T1000 (cell line): ENCODE results near the gene MACROH2A1.

Experiments
- DNase-seq: peaks from one replicate; lab custom pipeline; 2025; ENCODE audit warnings: mixed read lengths; lab: John Stamatoyannopoulos, UW

MACROH2A1 gene

GRCh38 chr5:135398855-135399793 lies at the start of gene MACROH2A1:
MACROH2A1 (minus strand) TSS chr5:135399231; CDS start chr5:135389093, 10,138 bp downstream.
- DNase-seq, result peak; percentile 66

- DNase-seq, result no peak
These were observed 49.2 kb upstream of the MACROH2A1 start for GRCh38 chr5:135448071-135448739.

GRCh38 chr5:135447298-135447929 lies 48.4 kb upstream of the MACROH2A1 start, which contains the start of gene DCANP1:
DCANP1 (minus strand) TSS chr5:135447348; CDS start chr5:135447108, 240 bp downstream.
- no peak for DNase-seq

DNA sequence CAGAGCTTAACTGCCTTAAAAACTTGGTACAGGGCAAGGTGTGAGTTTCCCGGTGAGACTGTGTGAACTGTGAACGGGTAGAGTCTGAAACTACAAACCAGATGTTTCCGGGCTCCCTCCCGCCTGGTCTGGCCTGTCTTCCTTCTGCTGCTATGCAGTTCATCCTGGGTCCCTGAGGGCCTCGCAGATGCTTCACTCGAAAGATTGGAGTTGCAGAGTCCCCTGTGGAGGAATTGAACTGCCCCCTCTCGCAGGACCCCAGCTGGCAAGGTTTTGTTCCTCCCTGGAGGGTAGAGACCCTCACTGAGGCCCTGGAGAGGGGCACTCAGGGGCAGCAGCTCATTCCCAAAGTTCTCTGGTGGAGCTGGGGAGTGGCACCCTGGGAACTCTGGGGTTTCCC lies 47.6 kb upstream of the MACROH2A1 start:
- DNase-seq, result no peak

DNA sequence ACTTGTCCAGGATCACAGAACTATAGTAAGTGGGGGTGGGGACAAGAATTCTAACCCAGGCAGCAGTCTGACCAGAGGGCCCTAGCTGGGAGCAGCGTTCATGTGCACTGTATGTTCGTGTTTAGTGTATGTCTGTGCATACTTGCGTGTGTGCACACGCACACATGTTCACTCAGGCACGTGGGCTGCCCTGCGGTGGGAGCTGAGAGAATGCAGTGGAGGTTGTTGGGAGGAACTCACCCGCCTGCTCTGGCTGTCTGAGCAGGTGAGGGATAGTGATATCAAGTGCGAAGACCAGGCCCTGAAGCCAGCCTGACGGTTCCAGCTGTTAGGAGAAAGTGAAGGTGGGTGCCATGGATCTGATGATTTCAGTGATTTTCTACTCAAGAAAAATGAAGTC lies 47.2 kb upstream of the MACROH2A1 start:
- DNase-seq, result no peak

DNA sequence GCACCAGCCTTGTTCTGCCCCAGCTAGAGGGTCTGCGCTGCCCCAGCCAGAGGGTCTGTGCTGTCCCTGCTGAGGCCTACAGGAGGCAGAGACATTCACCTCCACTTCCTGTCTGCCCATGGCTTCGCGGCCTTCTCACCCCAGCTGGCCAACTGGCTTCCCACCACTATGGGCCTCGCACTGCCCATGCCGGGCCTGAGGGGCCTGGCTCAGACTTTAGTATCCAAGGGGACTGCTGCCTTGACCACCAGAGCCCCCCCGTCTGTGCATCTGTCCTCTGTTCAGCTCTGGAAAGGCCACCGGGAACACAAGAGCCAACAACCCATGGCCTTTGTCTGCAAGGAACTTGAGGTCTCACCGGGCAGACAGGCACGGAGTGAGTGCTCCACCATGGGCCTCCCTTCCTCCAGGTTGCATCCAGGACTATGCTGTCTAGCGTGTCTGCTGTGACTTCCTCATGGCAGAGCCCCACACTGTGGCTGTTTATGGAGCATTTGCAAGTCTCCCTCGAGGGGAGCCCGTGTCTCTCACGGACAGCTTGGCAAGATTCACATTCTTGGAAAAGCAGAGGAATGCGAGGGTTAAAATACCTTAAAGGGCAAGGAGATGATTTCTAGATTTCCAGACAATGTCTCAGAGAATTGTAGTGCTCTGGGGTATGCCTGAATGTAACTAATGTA lies 46.4 kb upstream of the MACROH2A1 start:
- no peak for DNase-seq

- no peak for DNase-seq
These were observed 45.9 kb upstream of the MACROH2A1 start for GRCh38 chr5:135444881-135445280.

GRCh38 chr5:135444360-135444759 lies 45.3 kb upstream of the MACROH2A1 start:
- no peak for DNase-seq

GRCh38 chr5:135443161-135443960 lies 44.3 kb upstream of the MACROH2A1 start:
- DNase-seq, result no peak

DNA sequence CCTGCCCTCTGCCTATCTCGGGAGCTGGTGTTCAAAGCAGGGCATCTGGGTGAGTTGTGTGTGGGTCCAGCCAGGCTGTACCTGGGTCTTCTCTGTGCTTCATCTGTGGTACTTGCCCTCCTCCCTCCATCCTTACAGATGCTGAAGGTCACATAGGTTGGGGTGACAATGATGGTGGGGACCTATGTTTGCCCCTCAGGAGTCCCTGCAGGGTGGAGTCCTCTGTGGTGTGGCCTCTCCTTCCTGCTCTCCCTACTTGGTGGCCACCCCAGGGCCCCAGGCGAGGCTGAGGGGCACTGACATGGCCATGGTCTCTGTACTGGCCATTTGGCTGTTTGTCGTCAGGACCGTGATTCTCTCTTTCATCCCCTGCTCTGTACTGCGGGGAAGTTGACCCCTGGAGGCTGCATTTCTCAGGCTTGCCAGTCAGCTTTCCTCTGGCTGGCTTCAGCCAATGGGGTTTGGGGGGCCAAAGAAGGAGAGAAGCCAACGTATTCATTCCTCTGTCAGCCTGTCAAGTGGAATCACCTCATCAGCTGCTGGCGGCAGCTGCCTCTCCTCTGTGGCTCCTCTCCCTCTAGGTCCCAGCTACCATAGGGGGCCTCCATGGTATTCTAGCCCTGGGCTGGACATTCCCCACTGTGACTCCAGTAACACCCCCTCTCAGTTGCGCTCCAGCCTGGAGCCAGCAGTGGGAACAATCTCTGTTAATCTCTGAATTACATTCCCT lies 43.6 kb upstream of the MACROH2A1 start:
- no peak for DNase-seq

- no peak for DNase-seq
These were observed 42.9 kb upstream of the MACROH2A1 start for GRCh38 chr5:135441919-135442318.

GRCh38 chr5:135441350-135441831 lies 42.4 kb upstream of the MACROH2A1 start:
- no peak for DNase-seq

- DNase-seq, result no peak
These were observed 41.9 kb upstream of the MACROH2A1 start for GRCh38 chr5:135440916-135441315.

DNA sequence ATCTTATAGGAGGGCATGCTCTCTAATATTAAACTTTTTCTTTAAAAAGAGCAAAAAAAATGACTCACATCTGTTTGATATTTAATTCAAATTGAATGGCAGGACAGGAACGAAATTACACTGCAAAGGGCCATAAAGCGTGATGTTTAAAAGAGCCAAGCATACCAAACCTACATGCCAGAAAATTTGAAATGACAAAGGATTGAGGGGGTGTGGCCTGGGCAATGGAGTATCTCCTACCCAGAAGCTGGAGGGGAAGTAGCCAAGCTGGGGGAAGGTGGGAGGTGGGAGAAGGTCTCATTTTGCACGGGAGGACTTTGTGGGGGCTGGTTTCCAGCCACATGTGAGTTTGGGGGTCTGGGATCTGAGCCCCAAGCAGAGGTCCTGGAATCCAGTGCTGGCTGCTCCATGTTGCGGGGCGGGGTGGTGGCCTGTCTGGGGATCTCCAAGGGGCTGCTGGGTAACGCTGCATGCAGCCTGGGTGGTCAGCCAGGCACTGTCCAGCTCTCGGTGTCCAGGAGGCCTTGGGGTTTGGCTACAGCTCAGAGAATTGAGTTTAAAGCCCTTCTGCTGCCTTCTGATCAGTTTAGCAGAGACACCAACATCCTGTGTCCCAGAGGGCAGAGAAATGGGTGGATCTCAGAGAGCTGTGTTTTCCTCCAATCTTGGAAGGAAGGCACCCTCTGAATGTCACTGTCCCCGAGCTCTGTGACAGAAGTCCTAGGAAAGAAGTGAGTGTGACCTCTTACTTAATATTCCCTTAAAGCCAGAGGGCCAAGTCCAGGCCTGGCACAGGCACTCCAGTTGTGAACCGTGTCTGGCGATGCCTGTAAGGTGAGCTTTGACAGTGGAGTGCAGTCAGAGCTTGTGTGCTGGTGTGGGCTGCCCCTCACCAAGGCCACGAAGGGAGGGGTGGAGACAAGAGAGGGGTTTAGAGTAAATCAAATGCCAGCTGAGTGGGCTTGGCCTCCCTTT lies 40.5 kb upstream of the MACROH2A1 start:
- DNase-seq, result no peak

DNA sequence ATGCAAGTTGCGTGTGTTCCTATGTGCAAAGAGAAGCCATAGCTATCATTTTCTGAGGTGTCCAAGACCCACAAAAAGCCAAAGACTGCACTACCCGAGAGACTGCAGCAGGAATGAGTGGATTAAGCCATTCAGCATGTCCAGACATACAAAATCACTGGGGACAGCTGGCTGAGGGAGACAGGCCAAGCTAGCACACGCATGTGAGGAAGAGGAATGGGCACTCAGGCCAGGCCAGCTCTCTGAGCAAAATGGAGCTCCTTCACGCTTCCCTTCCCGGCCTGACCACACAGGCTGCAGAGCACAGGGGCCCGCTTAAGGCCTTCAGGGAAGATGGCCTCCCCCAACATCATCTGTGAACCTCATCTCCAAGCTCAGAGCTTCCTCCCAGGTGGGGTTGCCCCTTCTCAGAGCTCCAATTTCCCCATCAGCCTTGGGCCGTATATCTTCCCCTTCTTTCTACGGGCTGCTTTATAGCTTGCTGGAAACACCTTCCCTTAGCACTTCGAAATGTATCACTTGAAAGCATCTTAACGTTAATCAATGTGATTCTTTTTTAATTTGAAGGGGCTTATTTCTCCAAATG lies 39.7 kb upstream of the MACROH2A1 start:
- DNase-seq, result no peak

DNA sequence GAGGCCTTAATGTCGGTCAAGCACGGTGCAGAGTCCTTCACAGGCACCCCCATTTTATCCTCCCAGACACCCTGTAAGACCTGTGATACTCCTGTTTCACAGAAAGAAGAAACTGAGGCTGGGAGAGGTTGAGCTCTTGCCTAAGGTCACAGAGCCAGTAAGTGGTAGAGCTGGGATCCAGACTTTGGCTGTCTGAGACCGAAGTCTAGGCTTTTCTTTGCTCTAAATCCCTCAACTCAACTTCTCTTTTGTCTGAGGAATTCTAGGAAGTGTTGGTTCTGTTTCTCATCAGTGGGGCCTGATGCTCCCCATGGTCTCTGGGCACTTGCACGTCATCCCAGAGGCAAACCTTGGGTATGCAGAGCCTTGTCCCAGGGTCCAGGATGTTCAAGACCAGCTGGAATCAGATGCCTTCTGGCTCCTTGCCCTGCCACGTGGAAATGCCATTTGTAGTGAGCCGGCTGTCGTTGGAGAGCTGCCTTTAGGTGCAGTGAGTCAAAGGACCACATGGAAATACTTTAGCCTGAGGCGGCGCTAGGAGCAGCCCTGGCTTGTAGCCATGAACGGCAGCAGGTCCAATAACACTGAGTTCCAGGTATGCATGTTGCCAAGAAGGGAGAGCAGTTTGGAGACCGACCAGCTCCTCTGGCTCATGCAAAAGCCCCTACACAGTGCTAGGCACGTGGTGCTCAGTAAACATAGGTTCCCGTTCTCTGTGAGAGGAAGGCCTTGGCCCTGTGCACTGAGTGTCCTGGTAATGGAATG lies 38.9 kb upstream of the MACROH2A1 start:
- DNase-seq, result peak; percentile 84

DNA sequence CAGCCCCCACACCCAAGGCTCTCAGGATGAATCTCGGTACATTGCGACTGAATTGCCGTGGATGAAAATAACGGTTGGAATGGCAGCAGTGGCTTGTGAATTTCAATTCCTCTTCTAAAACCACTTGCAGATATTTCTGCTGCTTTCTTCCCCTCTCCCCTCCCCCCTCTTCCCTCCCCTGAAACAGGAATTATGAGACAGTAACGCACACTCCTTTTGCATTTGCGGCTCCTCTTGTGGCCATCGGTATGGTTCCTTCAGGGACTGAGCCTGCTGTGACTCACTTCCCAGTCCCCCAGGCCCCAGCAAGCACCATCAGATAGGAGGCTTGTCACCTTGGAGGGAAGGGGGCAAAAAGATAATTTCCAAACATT lies 38.4 kb upstream of the MACROH2A1 start:
- no peak for DNase-seq

- DNase-seq, result no peak
These were observed 38.0 kb upstream of the MACROH2A1 start for GRCh38 chr5:135436951-135437418.
